Measurements from ENCODE around the gene SYT1.

Gene SYT1

GRCh38 chr12:79057540-79057939, 193.0 kb downstream of the SYT1 start:
- DNase-seq (ENCODE audit: low read depth in 2 of 2): no peak

GRCh38 chr12:79058342-79058741, 193.8 kb downstream of the SYT1 start:
- DNase-seq (ENCODE audit: low read depth in 2 of 2): no peak

GRCh38 chr12:79059557-79059956, 195.0 kb downstream of the SYT1 start:
- DNase-seq (ENCODE audit: low read depth in 2 of 2): no peak

DNA sequence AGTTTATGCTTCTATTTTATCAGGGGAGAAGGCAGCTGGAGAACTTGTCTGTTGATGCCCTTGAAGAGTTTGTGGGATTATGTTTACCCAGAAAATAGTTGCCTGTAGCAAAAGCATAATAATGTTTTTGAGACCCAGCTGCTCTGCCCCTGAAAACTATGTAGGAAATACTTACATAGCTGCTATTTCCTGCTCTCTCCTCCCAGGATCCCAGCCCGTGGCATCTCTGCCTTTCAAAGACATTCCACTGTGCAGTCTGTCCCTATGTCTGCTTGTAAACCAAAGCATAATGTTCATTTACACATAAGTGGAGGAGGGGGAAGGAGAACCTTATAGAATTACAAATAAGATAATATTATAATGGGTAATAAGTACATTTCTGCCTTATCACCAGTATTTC, 198.7 kb downstream of the SYT1 start:
- DNase-seq (ENCODE audit: low read depth in 2 of 2): no peak

DNA sequence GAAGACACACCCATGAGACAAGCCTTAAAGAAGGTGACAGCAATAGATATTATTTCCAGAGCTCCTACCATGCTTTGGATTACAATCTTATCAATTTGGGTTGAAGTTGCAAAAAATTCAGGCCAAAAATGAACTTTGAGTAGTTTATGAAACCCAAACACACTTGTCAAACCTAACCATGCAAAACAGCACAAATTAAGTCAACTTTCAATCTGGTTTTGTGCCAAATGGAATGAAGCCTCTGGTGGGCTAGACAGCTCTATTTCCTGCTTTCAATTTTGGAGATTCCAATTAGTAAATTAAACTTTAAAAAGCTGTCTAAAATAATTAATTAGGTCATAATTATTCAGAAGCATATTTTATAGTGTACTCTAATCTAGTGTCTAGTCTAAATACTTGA, 203.4 kb downstream of the SYT1 start:
- DNase-seq (ENCODE audit: low read depth in 2 of 2): no peak

- no peak for DNase-seq (ENCODE audit: low read depth in 2 of 2)
These were observed 204.4 kb downstream of the SYT1 start for GRCh38 chr12:79069009-79069408.

DNA sequence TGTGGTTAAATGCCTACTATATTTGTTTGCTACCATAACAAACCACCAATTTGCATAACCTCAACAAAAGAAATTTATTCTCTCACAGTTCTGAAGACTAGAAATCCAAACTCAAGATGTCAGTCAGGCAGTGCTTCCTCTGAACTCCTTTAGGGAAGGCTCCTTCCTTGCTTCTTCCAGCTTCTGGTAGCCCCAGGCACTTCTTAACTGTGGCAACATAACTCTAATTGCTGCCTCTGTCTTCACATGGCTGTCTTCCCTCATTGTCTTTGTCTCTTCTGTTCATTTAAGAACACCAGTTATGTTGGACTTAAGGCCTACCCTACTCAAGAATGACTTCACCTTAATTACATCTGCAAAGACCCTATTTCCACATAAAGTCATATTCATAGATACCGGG, 206.9 kb downstream of the SYT1 start:
- no peak for DNase-seq (ENCODE audit: low read depth in 2 of 2)

- DNase-seq (ENCODE audit: low read depth in 2 of 2): no peak
These were observed 208.9 kb downstream of the SYT1 start for GRCh38 chr12:79073506-79073905.

GRCh38 chr12:79082595-79082994, 218.0 kb downstream of the SYT1 start:
- DNase-seq (ENCODE audit: low read depth in 2 of 2): no peak

- DNase-seq (ENCODE audit: low read depth in 2 of 2): no peak
These were observed 218.6 kb downstream of the SYT1 start for GRCh38 chr12:79083181-79083580.

DNA sequence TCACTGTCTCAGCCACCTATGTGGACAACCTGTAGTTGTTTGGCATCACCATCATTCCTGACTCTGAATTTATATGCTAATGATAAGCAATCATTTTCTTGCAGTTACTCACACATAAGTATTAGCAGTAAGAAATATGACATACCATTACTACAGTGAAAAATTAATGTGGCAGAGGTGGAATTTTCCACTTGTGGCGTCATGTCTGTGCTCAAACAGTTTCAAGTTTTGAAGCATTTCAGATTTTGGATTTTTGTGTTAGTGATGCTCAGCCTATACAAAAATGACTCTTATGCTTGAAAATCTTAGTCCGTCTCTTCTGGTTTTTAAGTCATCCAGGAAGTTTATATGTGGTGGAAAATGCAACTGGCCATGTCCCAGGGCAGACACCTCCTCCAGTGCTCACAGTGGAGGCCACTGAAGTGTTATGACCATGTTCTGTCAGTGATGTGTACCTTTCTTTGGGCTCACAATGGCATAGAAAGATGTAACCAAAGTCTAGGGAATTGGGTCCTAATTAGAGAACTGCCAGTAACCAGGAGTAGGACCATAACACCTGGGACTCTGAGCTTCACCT, 220.6 kb downstream of the SYT1 start:
- no peak for DNase-seq (ENCODE audit: low read depth in 2 of 2)

DNA sequence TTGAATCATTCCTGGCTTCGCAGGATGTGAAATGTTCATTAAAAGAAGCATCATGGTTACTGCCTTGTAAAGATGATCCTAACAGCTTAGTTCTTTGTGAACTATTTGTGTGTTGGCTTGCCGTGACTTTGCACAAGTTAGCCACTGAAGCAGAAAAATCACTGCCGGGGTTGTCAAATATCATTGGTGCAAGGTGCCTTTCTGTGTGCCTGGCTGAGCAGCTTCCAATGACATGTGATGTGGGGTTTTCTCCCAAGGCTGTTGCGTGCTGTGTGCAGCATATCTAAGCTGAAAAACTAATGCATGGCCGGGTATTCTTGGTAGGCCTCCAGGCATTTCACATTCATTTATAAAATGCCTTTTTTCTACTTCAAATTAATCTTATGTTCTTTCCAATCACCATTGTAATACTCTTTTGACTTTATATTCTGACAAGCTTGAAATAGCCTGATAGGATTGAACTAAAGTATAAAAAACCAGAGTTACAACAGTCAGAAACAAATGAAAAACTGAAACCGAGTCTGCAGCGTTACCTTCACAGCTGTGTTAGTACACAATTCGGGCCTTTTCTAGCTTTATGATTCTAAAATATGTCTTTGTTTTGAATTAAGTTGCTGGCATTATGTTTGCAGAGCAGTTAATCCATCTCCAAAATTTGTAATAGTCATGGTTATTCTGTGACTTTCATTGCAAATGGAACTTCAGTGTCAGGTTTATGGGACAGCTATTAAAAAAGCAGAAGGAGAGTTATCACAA, 222.1 kb downstream of the SYT1 start:
- no peak for DNase-seq (ENCODE audit: low read depth in 2 of 2)

DNA sequence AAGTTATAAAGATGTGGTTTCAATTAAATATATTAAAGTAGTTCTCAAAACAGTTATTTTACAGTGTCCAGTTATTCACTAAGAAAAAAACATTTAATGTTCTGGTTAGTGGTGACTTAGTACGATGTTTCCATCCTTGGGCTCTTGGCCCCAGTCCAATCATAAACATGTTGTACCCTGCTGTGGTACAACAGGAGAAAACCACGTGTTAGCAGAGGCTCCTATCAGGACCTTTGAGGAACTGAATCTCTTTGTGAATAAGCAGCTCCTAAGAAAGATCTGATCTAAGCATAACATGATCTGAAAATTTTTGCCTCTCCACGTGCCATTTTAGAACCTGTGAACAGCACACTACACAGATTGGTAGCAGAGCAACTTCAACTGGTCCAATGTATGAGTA, 234.0 kb downstream of the SYT1 start:
- no peak for DNase-seq (ENCODE audit: low read depth in 2 of 2)

- DNase-seq (ENCODE audit: low read depth in 2 of 2): no peak
These were observed 244.4 kb downstream of the SYT1 start for GRCh38 chr12:79108962-79109361.

DNA sequence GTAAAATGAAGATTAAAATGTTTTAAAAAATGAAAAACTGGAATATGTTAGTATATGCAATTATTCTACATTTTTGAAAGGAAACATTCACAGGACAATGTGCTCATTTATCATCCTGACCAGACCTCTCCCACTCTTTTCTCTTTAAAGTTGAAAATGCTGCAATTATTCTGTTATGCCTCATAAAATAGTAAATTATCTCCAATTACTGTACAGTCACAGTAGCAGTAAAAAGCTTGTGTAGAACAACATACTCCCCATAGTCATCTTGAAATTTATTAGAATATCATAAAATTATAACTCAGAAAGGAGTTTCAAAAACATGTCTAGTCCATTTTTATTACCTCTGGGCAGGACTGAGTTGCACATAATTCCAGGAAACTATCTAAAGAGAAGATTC, 250.3 kb downstream of the SYT1 start:
- DNase-seq (ENCODE audit: low read depth in 2 of 2): no peak

- no peak for DNase-seq (ENCODE audit: low read depth in 2 of 2)
These were observed 251.2 kb downstream of the SYT1 start for GRCh38 chr12:79115743-79116142.

DNA sequence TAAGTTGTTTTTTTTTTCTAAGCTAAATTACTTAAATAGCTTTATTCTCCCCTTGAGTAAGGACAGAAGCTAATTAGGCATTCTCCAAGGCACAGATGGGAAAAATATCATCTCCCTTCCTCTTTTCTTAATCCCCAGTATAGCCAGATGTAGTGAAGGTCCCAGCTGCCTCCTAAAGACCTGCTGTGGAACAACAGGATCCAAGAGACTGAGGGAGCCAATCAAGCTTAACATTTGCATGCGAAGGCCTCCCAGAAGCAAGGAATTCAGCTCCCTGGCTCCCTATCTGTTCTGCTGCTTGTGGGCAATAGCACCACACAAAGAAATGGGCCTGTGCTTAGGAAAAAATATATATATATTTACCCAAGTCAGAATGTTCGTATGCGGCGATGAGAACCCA, 255.2 kb downstream of the SYT1 start:
- DNase-seq (ENCODE audit: low read depth in 2 of 2): no peak

DNA sequence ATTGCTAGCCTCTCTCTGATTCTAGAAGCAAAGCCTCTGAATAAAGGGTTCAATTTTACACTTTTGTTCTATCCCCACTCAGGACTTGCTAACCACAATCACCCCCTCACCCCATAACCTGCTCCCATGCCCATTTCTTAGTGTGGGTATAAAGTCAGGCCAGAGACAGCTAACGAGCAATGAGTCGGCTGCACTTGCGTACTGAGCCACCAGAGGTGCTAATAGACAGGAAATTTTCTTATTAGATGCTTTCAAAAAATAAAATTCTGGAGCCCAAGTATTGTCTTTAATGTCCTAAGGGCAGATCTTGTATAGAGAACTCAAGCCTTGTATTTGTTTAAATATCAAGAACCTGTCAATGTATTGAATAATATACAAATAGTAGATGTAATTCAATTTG, 256.9 kb downstream of the SYT1 start:
- DNase-seq (ENCODE audit: low read depth in 2 of 2): no peak

- DNase-seq (ENCODE audit: low read depth in 2 of 2): no peak
These were observed 259.8 kb downstream of the SYT1 start for GRCh38 chr12:79124385-79124784.

GRCh38 chr12:79125358-79125757, 260.8 kb downstream of the SYT1 start:
- DNase-seq (ENCODE audit: low read depth in 2 of 2): no peak

- no peak for DNase-seq (ENCODE audit: low read depth in 2 of 2)
These were observed 262.7 kb downstream of the SYT1 start for GRCh38 chr12:79127271-79127751.

- DNase-seq (ENCODE audit: low read depth in 2 of 2): no peak
These were observed 264.4 kb downstream of the SYT1 start for GRCh38 chr12:79128956-79129355.

DNA sequence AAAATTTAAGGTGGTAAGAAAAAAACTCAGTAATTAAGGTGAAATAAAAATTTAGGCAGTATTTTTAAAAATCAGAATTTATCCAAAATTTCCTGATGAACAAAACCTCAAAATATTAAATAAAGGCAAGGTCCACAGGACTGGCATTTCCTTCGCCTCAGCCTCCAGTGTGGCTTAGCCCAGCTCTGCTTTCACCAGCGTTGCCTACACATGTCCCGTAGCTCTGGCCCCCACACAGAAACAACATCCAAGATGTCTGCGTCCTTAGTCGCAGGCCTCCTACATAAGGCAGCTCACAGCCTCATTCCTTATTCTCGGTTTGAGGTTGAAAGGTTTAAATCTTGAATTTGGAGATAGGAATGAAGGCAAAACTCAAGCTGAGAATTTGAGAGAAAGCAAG, 274.3 kb downstream of the SYT1 start:
- no peak for DNase-seq (ENCODE audit: low read depth in 2 of 2)

DNA sequence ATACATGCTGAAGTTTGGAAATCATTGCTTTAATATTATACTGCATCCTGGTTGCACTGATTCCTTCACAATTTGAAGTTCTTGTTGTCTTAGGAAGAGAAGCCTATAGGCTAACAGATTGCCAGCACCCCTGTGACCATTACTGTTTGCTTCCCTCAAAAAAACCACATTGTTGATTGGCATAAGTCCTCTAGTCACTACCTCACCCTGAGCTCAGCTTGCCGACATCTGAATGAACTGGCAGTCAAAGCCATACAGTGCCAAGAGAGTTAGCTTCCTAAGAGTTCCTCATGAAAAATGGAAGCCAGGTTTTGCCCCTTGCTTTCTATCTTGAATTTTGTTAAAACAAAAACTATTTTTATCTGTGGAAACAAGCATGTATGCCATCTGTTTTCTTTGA, 276.1 kb downstream of the SYT1 start:
- no peak for DNase-seq (ENCODE audit: low read depth in 2 of 2)

Measured in stimulated activated CD4-positive, alpha-beta T cell treated with anti-CD3 and anti-CD28 coated beads, Interleukin-1b, Interleukin-23, amount 100 ng/mL, for 4 hours (primary cell).